ENCODE measurements around the gene RAD51B.

DNA sequence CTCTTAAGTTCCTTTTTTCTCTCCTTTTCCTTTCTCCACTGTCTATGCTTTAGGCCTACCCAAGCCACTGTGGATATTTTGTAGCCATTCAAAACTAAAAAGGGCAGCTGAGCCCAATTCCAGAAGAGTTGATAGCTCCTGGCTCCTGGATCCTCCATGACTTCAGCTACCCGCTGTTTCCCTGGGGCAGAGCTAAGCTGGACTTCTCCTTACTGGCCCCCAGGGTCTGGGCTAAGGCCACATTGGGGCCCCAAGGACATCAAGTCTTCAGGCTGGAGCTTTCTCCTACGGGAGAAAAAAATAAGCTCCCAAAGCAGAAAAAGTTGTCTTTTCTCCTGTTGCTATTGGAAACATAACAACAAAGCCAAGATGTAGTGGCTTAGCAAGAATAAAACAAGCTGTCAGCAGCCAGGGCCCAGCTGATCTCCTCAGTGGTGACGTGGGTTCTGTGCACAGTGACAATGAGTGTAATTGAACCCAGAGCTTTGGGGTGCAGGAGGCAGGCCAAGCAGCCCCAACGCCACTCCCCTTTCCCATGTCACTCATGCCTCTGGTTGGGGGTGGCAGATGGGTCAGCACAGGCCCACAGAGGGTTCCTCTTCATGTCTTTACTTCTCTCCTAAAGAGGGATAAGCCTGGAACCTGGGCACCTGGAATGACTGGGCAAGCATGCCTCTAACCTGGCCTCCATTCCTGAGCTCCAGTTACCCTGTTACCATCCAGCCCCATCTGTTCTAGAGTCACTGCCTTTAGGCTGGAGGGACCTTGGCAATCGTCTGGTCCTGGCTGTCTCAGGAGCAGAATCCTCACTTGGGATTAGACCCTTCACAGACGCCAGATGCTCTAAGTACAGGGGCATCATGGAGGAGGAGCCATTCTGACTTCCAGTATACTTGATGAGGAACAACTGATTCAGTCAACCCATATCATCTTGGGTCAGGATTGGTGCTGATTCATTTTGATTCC lies 802.1 kb downstream of the RAD51B start:
- TF ChIP-seq, protein P1, sequence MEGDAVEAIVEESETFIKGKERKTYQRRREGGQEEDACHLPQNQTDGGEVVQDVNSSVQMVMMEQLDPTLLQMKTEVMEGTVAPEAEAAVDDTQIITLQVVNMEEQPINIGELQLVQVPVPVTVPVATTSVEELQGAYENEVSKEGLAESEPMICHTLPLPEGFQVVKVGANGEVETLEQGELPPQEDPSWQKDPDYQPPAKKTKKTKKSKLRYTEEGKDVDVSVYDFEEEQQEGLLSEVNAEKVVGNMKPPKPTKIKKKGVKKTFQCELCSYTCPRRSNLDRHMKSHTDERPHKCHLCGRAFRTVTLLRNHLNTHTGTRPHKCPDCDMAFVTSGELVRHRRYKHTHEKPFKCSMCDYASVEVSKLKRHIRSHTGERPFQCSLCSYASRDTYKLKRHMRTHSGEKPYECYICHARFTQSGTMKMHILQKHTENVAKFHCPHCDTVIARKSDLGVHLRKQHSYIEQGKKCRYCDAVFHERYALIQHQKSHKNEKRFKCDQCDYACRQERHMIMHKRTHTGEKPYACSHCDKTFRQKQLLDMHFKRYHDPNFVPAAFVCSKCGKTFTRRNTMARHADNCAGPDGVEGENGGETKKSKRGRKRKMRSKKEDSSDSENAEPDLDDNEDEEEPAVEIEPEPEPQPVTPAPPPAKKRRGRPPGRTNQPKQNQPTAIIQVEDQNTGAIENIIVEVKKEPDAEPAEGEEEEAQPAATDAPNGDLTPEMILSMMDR (IDR thresholded peaks at IDR 0.05; ENCODE audit: poor library complexity), result no peak
- TF ChIP-seq EZH2 (IDR thresholded peaks at IDR 0.05; ENCODE audit: borderline replicate concordance) (no peak), EZH2phosphoT487 (IDR thresholded peaks at IDR 0.05; ENCODE audit: low read depth, severe bottlenecking, unreplicated experiment) (no peak)

All from hepatocyte (in vitro differentiated cells).